ENCODE results near the gene STAB1. TPM values are rescaled to one million over a fixed set of nuclear protein-coding genes. Genes with fewer than 3 reads are reported as not detected.

The STAB1 gene
- total RNA-seq: 0.86 and 1.9 TPM in 2 replicates

GRCh38 chr3:52494886-52495495 is at the start of gene STAB1:
Gene STAB1, plus strand, starts transcription at chr3:52495338. Its CDS starts 76 bp downstream, at chr3:52495414.

GRCh38 chr3:52453496-52454249 is 41.5 kb upstream of the STAB1 start, which contains the start of gene TNNC1:
Gene TNNC1, minus strand, starts transcription at chr3:52454041. Its CDS starts 26 bp downstream, at chr3:52454015.

GRCh38 chr3:52455283-52456168 is 39.6 kb upstream of the STAB1 start, which contains the start of gene NISCH:
Gene NISCH, plus strand, starts transcription at chr3:52455604. Its CDS starts 38 bp downstream, at chr3:52455642.

GRCh38 chr3:52533623-52534280 is 38.6 kb downstream of the STAB1 start, which contains the start of gene NT5DC2:
Gene NT5DC2, minus strand, starts transcription at chr3:52533857. Its CDS starts 120 bp downstream, at chr3:52533737.

DNA sequence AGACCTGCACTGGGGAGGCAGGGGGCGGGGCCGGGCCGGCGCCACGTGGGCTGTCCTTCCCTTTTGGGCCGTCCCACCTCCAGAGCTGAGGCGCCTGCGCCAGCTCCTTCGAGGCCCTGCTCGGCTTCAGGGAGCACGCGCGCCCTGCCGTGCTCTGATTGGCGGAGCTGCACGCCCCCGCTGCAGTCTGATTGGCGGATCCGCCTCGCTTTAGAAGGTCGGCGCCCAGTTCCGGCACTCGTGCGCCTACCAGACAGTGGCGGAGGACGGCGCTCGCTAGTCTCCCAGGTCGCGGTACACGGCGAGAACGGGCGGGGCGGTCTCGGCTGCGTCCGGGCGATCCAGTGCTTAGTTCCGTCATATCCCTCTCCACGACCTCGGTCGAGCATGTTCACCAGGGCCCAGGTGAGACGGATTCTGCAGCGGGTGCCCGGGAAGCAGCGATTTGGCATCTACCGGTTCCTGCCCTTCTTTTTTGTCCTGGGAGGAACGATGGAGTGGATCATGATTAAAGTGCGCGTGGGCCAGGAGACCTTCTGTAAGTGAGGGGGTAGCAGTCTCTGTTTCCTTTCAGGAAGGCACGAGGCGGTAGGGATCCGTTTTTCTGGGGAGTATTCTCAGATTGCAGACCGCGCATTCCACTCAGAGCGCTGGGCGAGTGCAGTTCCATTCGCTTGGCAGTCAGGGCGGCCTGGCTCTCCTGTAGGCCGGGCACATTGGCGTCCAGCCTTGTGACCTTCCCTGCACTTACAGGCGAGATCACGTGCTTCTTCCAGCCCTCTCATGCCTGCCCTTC is 41.4 kb downstream of the STAB1 start, which contains the start of gene UQCC5:
Gene UQCC5, plus strand, starts transcription at position 237 of the 796 bp plus-strand sequence. Its CDS starts 151 bp downstream, at position 388.

Other genes with a start within 250 kb of the STAB1 start
- 22.7 and 27.7 TPM in 2 replicates for gene PPM1M, start 249.6 kb upstream of the STAB1 start, total RNA-seq
- gene WDR82, start 216.7 kb upstream of the STAB1 start, total RNA-seq: 45.3 and 48.7 TPM in 2 replicates
- gene GLYCTK, start 207.5 kb upstream of the STAB1 start, total RNA-seq: 13.1 and 21.9 TPM in 2 replicates
- 0.71 and 1.7 TPM in 2 replicates for gene DNAH1, start 179.0 kb upstream of the STAB1 start, total RNA-seq
- 64.2 and 69.8 TPM in 2 replicates for gene BAP1, start 85.3 kb upstream of the STAB1 start, total RNA-seq
- 4.3 and 4.6 TPM in 2 replicates for gene PHF7, start 84.7 kb upstream of the STAB1 start, total RNA-seq
- not detected in 2 replicates for gene SEMA3G, start 50.2 kb upstream of the STAB1 start, total RNA-seq
- gene TNNC1, start 41.3 kb upstream of the STAB1 start, total RNA-seq: not detected in 2 replicates
- gene NISCH, start 39.7 kb upstream of the STAB1 start, total RNA-seq: 26.5 and 34.7 TPM in 2 replicates
- gene NT5DC2, start 38.5 kb downstream of the STAB1 start, total RNA-seq: 205 and 221 TPM in 2 replicates
- 1.4 and 3.5 TPM in 2 replicates for gene UQCC5, start 41.3 kb downstream of the STAB1 start, total RNA-seq
- 22.5 and 28.5 TPM in 2 replicates for gene PBRM1, start 190.6 kb downstream of the STAB1 start, total RNA-seq
- gene GNL3, start 190.7 kb downstream of the STAB1 start, total RNA-seq: 94.5 and 114 TPM in 2 replicates
- gene GLT8D1, start 210.5 kb downstream of the STAB1 start, total RNA-seq: 103 and 120 TPM in 2 replicates
- 219 and 289 TPM in 2 replicates for gene SPCS1, start 210.8 kb downstream of the STAB1 start, total RNA-seq

Measured in myometrial cell (primary cell).